D721Med (cell line): Measurements from ENCODE around the gene QSOX2.

Experiments used
- DNase-seq: peaks from one replicate; pipeline ENCODE4 v3.0.0; 2011; ENCODE audit warnings: low spot score; ENCODE audit not compliant: insufficient read length
- FAIRE-seq: peaks from 2 replicates; lab custom pipeline; 2011; peaks lifted over from hg19 to GRCh38; lab: Jason Lieb, UNC
- TF ChIP-seq, protein P1 (sequence below): IDR thresholded peaks from 2 replicates; pipeline ENCODE4 v1.5.1; 2012; ENCODE audit warnings: mild to moderate bottlenecking, control low read depth; ENCODE audit not compliant: insufficient read depth; ENCODE audit errors: missing control alignments

QSOX2 gene

DNA sequence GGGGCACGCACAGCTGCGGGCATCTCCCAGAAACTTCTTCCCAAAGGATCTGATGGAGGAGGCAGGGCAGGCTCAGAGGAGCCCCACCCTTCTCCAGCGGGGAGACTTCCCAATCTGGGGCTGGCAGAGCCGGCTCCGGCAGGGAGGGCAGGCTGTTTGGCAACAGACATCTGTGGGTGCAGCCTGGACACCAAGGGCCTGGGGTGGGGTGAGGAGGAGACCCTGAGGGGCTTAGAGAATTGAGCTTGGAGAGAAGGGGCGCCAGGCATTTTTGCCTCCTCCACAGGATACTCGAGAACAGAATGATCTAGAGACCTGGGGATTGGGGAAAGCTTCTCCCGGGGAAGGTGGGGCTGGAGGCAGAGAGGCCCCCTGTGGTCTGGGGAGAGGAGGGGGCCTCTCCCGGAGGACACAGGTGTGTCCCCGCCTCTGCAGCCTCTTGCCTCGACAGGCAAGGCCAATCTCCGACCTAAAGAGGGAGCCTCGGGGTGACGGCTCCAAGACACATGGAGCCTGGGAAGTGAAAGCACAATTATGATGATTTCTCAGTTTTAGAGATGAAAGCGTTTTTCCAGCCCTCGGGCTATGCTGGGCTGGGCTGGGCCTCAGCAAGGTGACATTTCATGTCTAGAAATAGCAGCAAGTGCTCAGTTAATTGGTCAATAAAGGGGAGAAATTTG, 49.1 kb downstream of the QSOX2 start:
- DNase-seq (no peak), FAIRE-seq (no peak)

DNA sequence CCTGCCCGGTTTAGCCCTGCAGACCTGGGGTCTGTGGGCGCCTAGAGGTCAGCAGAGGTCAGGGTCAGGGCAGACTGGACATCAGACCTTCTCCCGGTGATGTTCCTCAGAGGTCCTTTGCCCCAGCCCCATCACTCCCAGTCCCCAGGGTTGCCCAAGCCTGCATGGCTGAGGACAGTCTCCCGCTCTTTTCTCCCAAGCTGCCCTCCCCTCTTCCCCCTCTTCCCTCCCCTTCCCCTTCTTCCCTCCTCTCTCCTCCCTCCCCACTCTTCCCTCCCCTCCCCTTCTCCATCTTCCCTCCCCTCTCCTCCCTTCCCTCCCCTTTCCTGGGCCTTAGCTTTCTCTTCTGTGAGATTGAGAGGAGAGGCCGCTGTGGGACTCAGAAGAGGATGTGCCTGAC, 51.1 kb downstream of the QSOX2 start:
- TF ChIP-seq, protein P1, sequence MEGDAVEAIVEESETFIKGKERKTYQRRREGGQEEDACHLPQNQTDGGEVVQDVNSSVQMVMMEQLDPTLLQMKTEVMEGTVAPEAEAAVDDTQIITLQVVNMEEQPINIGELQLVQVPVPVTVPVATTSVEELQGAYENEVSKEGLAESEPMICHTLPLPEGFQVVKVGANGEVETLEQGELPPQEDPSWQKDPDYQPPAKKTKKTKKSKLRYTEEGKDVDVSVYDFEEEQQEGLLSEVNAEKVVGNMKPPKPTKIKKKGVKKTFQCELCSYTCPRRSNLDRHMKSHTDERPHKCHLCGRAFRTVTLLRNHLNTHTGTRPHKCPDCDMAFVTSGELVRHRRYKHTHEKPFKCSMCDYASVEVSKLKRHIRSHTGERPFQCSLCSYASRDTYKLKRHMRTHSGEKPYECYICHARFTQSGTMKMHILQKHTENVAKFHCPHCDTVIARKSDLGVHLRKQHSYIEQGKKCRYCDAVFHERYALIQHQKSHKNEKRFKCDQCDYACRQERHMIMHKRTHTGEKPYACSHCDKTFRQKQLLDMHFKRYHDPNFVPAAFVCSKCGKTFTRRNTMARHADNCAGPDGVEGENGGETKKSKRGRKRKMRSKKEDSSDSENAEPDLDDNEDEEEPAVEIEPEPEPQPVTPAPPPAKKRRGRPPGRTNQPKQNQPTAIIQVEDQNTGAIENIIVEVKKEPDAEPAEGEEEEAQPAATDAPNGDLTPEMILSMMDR = no peak
- no peak for FAIRE-seq

More for the DNA sequence above, 49.1 kb downstream of the QSOX2 start:
- TF ChIP-seq, protein P1 = no peak

DNA sequence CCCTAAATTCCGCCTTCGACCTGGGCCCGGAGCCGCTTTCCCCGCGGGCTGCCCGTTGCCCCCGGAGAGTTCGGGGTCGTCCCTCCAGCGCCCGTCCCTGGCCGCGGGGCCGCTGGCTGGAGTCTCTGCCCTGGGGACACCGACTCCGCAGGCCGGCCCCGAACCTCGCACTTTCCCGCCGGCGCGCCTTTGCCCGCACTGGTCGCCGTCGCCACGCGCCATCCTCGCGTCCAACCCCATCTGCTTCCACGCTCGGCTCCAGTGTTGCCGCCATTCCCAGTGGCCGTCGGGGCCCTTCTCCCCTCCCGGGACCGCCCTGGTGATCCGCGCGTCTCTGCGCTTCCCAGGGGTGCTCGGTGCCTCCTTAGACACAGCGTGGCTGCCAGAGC, 51.7 kb downstream of the QSOX2 start:
- TF ChIP-seq, protein P1 = no peak
- FAIRE-seq (no peak), DNase-seq (no peak)

More for the DNA sequence above, 51.1 kb downstream of the QSOX2 start:
- no peak for DNase-seq

DNA sequence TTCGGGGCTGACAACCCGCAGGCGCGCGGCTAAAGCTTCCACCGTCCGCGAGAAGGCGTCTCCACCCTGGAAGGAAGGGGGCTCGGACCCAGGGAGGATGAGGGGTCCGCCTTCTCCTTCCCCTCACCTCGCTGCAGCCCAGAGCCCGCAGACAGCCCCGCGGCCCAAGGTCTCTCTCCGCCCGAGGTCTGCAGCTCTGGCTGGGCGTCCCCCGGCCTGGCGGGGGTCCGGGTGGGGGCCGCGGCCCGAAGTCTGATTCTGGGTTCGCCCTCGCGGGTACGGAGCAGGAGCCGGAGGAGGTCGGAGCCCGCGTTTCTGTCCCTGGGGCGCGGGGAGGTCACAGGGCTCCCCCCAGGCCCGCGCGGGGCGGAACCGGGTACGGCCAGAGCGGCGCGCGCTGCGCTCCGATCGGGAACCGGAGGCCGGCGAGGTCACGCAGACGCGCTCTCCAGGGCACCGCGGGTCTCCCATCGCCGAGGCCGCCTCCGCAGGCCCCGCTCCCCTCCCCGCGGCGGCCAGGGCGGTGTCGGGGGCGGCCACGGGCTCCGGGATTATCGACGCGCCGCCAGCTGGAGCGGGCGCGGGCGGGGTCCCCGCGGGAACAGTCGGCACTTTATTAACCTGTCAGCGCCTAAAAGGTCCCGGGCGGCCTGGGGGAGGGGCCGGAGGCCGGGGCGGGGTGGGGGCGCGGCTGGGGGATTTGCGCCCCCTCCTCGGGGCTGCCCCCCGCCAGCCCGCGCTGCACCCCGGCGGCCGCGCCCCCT, 52.3 kb downstream of the QSOX2 start:
- DNase-seq (no peak), FAIRE-seq (no peak)
- TF ChIP-seq, protein P1 = no peak

DNA sequence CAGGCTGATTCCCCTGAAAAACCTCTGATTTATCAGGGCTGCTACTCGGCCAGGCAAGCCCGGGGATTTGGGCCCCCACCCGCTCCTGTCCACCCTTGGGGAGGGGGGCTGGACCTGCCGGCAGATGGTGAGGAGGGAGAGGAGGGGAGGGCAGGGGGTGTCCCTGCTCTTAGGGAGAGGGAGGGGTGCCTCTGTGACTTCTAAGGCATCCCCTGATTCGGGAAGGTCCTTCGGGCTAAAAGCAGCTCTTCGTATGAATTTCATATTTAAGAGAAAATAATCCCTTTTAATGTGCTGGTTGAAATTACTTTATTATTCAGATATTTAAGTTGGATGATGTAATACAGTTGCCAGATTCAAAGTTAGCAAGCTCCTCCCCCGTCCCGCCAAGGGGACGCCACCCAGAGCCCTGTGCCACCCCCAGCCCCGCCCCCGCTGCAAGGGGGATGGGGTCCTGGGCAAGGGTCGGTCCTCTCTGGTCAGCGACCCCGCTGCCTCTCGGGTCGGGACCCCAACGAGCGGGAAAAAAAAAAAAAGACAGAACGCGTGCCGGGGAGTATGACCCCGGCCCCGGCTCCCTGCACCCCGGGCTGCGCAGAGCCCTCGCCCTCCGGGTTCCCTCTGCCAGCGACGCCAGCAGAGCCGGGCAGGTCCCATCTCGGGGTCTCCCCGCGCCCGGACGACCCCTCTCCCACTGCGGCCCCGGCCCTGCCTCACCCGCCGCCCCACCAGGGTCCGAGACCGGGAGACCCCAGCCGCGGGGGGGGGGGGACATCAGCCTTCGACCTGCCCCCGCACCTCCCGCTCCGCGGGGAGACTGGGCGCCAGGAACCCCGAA, 53.1 kb downstream of the QSOX2 start:
- FAIRE-seq (no peak), DNase-seq (peak; percentile 84)
- TF ChIP-seq, protein P1 = no peak

DNA sequence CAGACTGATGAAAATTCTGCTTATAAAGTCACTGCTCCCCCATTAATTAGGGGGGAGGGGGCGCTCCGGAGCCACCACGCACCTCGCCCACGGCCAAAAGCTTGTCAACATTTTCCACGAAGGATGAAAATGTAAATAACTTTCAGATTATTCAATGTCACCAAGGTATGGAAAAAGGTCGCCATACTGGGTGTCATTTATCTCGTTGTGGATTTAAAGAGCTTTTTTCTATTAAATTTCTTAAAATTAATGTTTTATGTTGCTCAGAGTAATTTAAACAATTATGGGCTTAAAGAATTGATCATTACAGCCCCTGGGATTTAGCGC, 53.7 kb downstream of the QSOX2 start:
- TF ChIP-seq, protein P1 = no peak
- FAIRE-seq (no peak), DNase-seq (no peak)
